RWPE1 (cell line): Measurements from ENCODE around the gene NHERF2.

Experiments
- CTCF ChIA-PET: fragments of 350-600 bp; sonication (Branson Sonifier 250); formaldehyde crosslinking; extraction: SDS; loops from one replicate; lab custom pipeline; 2021; lab: Yijun Ruan, JAX
- POLR2A ChIA-PET: fragments of 400-600 bp; formaldehyde crosslinking; extraction: SDS; loops from one replicate; lab custom pipeline; 2020; ENCODE audit warnings: antibody characterized with exemption; ENCODE audit not compliant: low non-redundant PET; lab: Yijun Ruan, JAX
- DNase-seq: peaks from one replicate; pipeline ENCODE4 v3.0.0; 2012; ENCODE audit warnings: low spot score
- H3K27ac ChIP-seq: fragments of 450-650 bp; 2 replicates; pipeline ENCODE4 v1.5.1; 2017
- CTCF ChIP-seq: fragments of 450-650 bp; conservative IDR thresholded peaks from 2 replicates; pipeline ENCODE4 v1.5.1; 2017; ENCODE audit warnings: low read depth, mild to moderate bottlenecking

NHERF2 gene

GRCh38 chr16:2078691-2079090, 52.0 kb downstream of the NHERF2 start:
- no peak for TF ChIP-seq CTCF
- DNase-seq, result no peak
- CTCF ChIA-PET, result no interaction called here
- H3K27ac ChIP-seq, result peak overlapping the region; percentile 17; the same call in 1 of the 2 replicates
- POLR2A ChIA-PET, result no interaction called here

GRCh38 chr16:2079311-2079800, 52.7 kb downstream of the NHERF2 start:
- ChIA-PET POLR2A (no interaction called here), CTCF (no interaction called here)
- H3K27ac ChIP-seq, result peak overlapping the region; percentile 17; the same call in 1 of the 2 replicates
- TF ChIP-seq CTCF, result no peak
- DNase-seq, result no peak

- no peak overlapping the region for H3K27ac ChIP-seq
- DNase-seq, result no peak
- TF ChIP-seq CTCF, result no peak
- ChIA-PET POLR2A (interaction anchor here (0.6 kb wide), 1 partner anchor 146 kb away, joined by 13 read pairs; no protein-coding TSS in a partner anchor), CTCF (no interaction called here)
These were observed 53.3 kb downstream of the NHERF2 start for GRCh38 chr16:2079991-2080390.

GRCh38 chr16:2081201-2082084, 54.7 kb downstream of the NHERF2 start:
- peak overlapping the region; percentile 57 for H3K27ac ChIP-seq
- CTCF ChIA-PET, result no interaction called here
- POLR2A ChIA-PET, result no interaction called here
- no peak for TF ChIP-seq CTCF
- DNase-seq, result no peak

GRCh38 chr16:2082171-2082982, 55.7 kb downstream of the NHERF2 start:
- POLR2A ChIA-PET, result no interaction called here
- peak; percentile 64 for DNase-seq
- TF ChIP-seq CTCF, result no peak

GRCh38 chr16:2082983-2083364, 56.3 kb downstream of the NHERF2 start:
- no peak for TF ChIP-seq CTCF
- ChIA-PET CTCF (interaction anchor here (0.6 kb wide), 2 partner anchors 10 to 55 kb away, joined by 3 to 5 read pairs; no protein-coding TSS in a partner anchor), POLR2A (no interaction called here)
- no peak for DNase-seq
- H3K27ac ChIP-seq, result peak overlapping the region; percentile 57

More at GRCh38 chr16:2082171-2082982, 55.7 kb downstream of the NHERF2 start:
- CTCF ChIA-PET, result interaction anchor here (0.6 kb wide), 2 partner anchors 10 to 55 kb away, joined by 3 to 5 read pairs; no protein-coding TSS in a partner anchor
- H3K27ac ChIP-seq, result peak overlapping the region; percentile 57
